ENCODE measurements around the gene ROBO2.

DNA sequence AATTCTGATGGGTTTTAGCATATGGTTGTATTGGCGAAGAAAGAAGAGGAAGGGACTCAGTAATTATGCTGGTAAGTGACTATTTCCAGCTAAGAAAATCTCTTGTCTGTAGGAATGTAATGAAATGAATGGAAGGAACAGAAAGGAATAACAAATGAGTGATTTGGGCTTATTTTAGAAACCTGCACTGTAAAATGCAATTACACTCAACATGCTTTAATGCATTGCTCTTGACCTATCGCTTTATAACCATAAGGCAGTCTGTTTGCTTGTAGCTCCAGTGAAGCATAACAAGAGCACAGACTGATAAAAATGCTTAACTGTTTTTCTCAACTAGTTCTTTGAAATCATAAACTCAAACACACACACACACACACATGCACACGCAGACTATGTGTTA, 549.0 kb downstream of the ROBO2 start:
- no peak for TF ChIP-seq REST (IDR thresholded peaks at IDR 0.05; ENCODE audit: low read depth)
- TF ChIP-seq CTCF (IDR thresholded peaks at IDR 0.05 in 2 of 3, conservative IDR thresholded peaks at IDR 0.05 in 1 of 3; ENCODE audit: borderline replicate concordance in 1 of 3, insufficient read depth in 1 of 3, low read depth in 2 of 3, low read length in 2 of 3), result no peak
- TF ChIP-seq EGR1 (IDR thresholded peaks at IDR 0.05; ENCODE audit: low read depth), result no peak
- no peak for TF ChIP-seq SRF (IDR thresholded peaks at IDR 0.05; ENCODE audit: low read depth)
- TF ChIP-seq EZH2 (IDR thresholded peaks at IDR 0.05), result no peak
- TF ChIP-seq, protein P1, sequence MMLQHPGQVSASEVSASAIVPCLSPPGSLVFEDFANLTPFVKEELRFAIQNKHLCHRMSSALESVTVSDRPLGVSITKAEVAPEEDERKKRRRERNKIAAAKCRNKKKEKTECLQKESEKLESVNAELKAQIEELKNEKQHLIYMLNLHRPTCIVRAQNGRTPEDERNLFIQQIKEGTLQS (IDR thresholded peaks at IDR 0.05), result no peak
- no peak for TF ChIP-seq SIN3A (IDR thresholded peaks at IDR 0.05; ENCODE audit: low read depth)
- no peak for TF ChIP-seq POLR2AphosphoS5 (IDR thresholded peaks at IDR 0.05; ENCODE audit: low read depth, low read length)

All from HCT116 (cell line).